Measurements from ENCODE around the gene SLC6A18.

- TF ChIP-seq EZH2 (IDR thresholded peaks at IDR 0.05): no peak
- no peak for TF ChIP-seq POLR2AphosphoS5 (IDR thresholded peaks at IDR 0.05; ENCODE audit: borderline replicate concordance, low read depth, low read length)
Measured at GRCh38 chr5:1223278-1223670, 1.9 kb upstream of the SLC6A18 start.

Data from SK-N-MC (cell line).